GM12801 (cell line): ENCODE measurements around the gene DNHD1.

Source experiments
- CTCF ChIP-seq: IDR thresholded peaks from one replicate; pipeline ENCODE4 v1.5.1; 2011; ENCODE audit warnings: control low read depth; ENCODE audit not compliant: insufficient read length; ENCODE audit errors: extremely low read depth

Gene DNHD1

GRCh38 chr11:6473451-6474412 is 23.3 kb upstream of the DNHD1 start, which contains the start of gene TRIM3:
TRIM3 (minus strand) TSS chr11:6473941; CDS start chr11:6465695, 8,246 bp downstream.
- no peak for TF ChIP-seq CTCF

- TF ChIP-seq CTCF, result no peak
Observed at GRCh38 chr11:6474413-6474792, 22.7 kb upstream of the DNHD1 start.

GRCh38 chr11:6474806-6475500 is 22.1 kb upstream of the DNHD1 start:
- no peak for TF ChIP-seq CTCF

GRCh38 chr11:6475936-6476335 is 21.1 kb upstream of the DNHD1 start:
- no peak for TF ChIP-seq CTCF

GRCh38 chr11:6476571-6476970 is 20.5 kb upstream of the DNHD1 start:
- no peak for TF ChIP-seq CTCF

GRCh38 chr11:6480299-6480914 is 16.7 kb upstream of the DNHD1 start:
- no peak for TF ChIP-seq CTCF
